ENCODE results near the gene UBE2Q2. TPM values are rescaled to one million over a fixed set of nuclear protein-coding genes. Genes with fewer than 3 reads are reported as not detected.

Gene UBE2Q2
- total and polyA plus RNA-seq, 9 of the 15 experiments (the other 6 are each of a cell fraction or from before 2014, with no cell fraction given): 6.2 to 24.0 (median 16.2) TPM

DNA sequence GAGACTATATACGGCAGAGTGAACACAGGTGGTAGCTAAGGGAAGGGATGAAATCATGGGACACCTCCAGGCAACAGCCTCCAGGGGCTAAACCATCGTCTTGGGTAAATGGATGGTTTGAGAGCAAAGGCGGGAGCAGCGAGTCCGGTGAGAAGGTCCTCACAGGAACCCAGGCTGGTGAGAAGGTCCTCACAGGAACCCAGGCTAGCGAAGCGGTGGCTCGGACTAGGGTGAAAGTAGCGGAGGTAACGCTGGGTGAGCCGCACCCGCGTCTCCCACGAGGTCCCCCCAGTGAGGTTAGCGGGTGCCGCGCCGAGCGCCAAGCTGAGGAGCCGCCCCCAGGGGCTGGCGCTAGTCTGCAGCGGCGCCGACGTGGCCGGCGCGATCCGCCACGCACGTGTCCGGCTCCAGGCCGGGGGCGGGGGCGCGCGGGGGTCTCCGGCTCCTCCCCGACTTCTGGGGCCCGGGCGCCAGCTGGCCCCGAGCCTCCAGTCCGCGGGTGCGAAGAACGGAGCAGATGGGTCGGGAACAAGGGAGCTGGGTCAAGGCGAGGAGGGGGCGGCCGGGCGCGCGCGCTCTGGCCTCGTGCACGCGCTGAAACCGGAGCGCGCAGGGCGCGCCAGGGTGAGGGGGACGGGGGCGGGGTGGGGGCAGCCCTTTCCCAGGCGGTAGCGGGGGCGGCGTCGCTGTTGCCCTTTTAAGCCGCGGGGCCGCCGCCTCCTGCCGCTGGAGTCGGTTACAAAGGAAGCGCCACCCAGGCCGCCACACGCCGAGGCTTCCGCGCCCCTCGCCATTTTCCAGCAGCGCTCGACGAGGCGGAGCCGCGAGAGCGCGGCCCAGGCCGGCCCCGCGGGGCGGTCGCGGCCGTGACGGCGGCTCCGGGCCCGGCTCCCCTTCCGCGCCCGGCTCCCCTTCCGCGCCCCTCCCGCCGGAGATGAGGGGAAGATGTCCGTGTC, at the start of gene UBE2Q2 (continued):
- TF ChIP-seq ETV6 (IDR thresholded peaks at IDR 0.05; ENCODE audit: borderline replicate concordance in 1 of 2, low read depth in 2 of 2, low read length in 1 of 2): no peak
- TF ChIP-seq ETV6 (CRISPR knock-in tag; IDR thresholded peaks at IDR 0.05; ENCODE audit: borderline replicate concordance): no peak; the same call in 1 of the 2 replicates
- no peak for TF ChIP-seq SMARCA5 (IDR thresholded peaks at IDR 0.05)
- TF ChIP-seq, protein P1, sequence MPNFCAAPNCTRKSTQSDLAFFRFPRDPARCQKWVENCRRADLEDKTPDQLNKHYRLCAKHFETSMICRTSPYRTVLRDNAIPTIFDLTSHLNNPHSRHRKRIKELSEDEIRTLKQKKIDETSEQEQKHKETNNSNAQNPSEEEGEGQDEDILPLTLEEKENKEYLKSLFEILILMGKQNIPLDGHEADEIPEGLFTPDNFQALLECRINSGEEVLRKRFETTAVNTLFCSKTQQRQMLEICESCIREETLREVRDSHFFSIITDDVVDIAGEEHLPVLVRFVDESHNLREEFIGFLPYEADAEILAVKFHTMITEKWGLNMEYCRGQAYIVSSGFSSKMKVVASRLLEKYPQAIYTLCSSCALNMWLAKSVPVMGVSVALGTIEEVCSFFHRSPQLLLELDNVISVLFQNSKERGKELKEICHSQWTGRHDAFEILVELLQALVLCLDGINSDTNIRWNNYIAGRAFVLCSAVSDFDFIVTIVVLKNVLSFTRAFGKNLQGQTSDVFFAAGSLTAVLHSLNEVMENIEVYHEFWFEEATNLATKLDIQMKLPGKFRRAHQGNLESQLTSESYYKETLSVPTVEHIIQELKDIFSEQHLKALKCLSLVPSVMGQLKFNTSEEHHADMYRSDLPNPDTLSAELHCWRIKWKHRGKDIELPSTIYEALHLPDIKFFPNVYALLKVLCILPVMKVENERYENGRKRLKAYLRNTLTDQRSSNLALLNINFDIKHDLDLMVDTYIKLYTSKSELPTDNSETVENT (CRISPR knock-in tag; IDR thresholded peaks at IDR 0.05): no peak
- TF ChIP-seq ZNF316 (IDR thresholded peaks at IDR 0.05): no peak
- TF ChIP-seq IRF2 (CRISPR knock-in tag; IDR thresholded peaks at IDR 0.05): no peak; the same call in 1 of the 2 replicates
- no peak for TF ChIP-seq TGIF2 (CRISPR knock-in tag; IDR thresholded peaks at IDR 0.05)
- TF ChIP-seq, protein P2, sequence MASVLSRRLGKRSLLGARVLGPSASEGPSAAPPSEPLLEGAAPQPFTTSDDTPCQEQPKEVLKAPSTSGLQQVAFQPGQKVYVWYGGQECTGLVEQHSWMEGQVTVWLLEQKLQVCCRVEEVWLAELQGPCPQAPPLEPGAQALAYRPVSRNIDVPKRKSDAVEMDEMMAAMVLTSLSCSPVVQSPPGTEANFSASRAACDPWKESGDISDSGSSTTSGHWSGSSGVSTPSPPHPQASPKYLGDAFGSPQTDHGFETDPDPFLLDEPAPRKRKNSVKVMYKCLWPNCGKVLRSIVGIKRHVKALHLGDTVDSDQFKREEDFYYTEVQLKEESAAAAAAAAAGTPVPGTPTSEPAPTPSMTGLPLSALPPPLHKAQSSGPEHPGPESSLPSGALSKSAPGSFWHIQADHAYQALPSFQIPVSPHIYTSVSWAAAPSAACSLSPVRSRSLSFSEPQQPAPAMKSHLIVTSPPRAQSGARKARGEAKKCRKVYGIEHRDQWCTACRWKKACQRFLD (CRISPR knock-in tag; IDR thresholded peaks at IDR 0.05): peak; percentile 95
- no peak for TF ChIP-seq MBD2 (IDR thresholded peaks at IDR 0.05; ENCODE audit: borderline replicate concordance, low read depth)
- TF ChIP-seq MAFG (tag; conservative IDR thresholded peaks at IDR 0.05): no peak
- TF ChIP-seq HMGN3 (IDR thresholded peaks at IDR 0.05; ENCODE audit: borderline replicate concordance, extremely low read depth, insufficient read length, low read depth, low read length): no peak
- TF ChIP-seq ZNF175 (CRISPR knock-in tag; IDR thresholded peaks at IDR 0.05; ENCODE audit: low read depth): peak; percentile 89
- no peak; the same call in 1 of the 2 replicates for TF ChIP-seq CBX1 (IDR thresholded peaks at IDR 0.05; ENCODE audit: low read depth)
- TF ChIP-seq ZNF124 (CRISPR knock-in tag; IDR thresholded peaks at IDR 0.05): peak; percentile 65; the same call in 1 of the 2 replicates
- TF ChIP-seq ZC3H8 (IDR thresholded peaks at IDR 0.05): no peak
- no peak for TF ChIP-seq GATAD2A (IDR thresholded peaks at IDR 0.05)
- peak in 1 of 2 experiments; percentile 56; a peak in 1 of 4 replicates for TF ChIP-seq SIN3A (IDR thresholded peaks at IDR 0.05; ENCODE audit: borderline replicate concordance in 2 of 2, control insufficient read depth in 1 of 2, low read depth in 2 of 2, low read length in 2 of 2)
- peak; percentile 97 for TF ChIP-seq L3MBTL2 (IDR thresholded peaks at IDR 0.05)
- TF ChIP-seq ETV1 (tag; conservative IDR thresholded peaks at IDR 0.05; ENCODE audit: low read depth): no peak
- peak; percentile 81 for TF ChIP-seq GATAD2B (IDR thresholded peaks at IDR 0.05; ENCODE audit: borderline replicate concordance)
- peak; percentile 47; the same call in 1 of the 2 replicates for TF ChIP-seq POLR2AphosphoS5 (IDR thresholded peaks at IDR 0.05; ENCODE audit: control insufficient read depth, insufficient read depth, low read depth, low read length)
- no peak for TF ChIP-seq POLR2AphosphoS2 (IDR thresholded peaks at IDR 0.05; ENCODE audit: low read length)
- TF ChIP-seq, protein P3, sequence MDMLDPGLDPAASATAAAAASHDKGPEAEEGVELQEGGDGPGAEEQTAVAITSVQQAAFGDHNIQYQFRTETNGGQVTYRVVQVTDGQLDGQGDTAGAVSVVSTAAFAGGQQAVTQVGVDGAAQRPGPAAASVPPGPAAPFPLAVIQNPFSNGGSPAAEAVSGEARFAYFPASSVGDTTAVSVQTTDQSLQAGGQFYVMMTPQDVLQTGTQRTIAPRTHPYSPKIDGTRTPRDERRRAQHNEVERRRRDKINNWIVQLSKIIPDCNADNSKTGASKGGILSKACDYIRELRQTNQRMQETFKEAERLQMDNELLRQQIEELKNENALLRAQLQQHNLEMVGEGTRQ (CRISPR knock-in tag; IDR thresholded peaks at IDR 0.05): no peak

Measured in K562 (cell line).